GM23248 (cell line): ENCODE results near the gene SH3YL1. TPM values are rescaled to one million over a fixed set of nuclear protein-coding genes. Genes with fewer than 3 reads are reported as not detected.

ENCODE experiments used
- DNase-seq: peaks from one replicate; pipeline ENCODE4 v3.0.0-alpha.2; 2015
- H2AFZ ChIP-seq: fragments of 200-600 bp; sonication (generic); 2 replicates; pipeline ENCODE4 v1.6.1; 2016; ENCODE audit warnings: antibody characterized with exemption
- H3F3A ChIP-seq: fragments of 200-600 bp; sonication (generic); 2 replicates; pipeline ENCODE4 v1.6.1; 2016; ENCODE audit warnings: mild to moderate bottlenecking, antibody characterized with exemption, mixed run types; ENCODE audit not compliant: insufficient read depth
- H3K27ac ChIP-seq: fragments of 200-600 bp; sonication (generic); 2 replicates; pipeline ENCODE4 v1.5.1; 2016; ENCODE audit warnings: mild to moderate bottlenecking
- H3K27me3 ChIP-seq: fragments of 200-600 bp; sonication (generic); replicated peaks from 2 replicates; pipeline ENCODE4 v1.6.1; 2016; ENCODE audit warnings: mild to moderate bottlenecking; ENCODE audit not compliant: insufficient read depth
- H3K36me3 ChIP-seq: fragments of 200-600 bp; sonication (generic); 2 replicates; pipeline ENCODE4 v1.6.1; 2016; ENCODE audit warnings: low read depth, mild to moderate bottlenecking
- H3K4me1 ChIP-seq: fragments of 200-600 bp; sonication (generic); 2 replicates; pipeline ENCODE4 v1.6.1; 2016; ENCODE audit warnings: mild to moderate bottlenecking; ENCODE audit not compliant: insufficient read depth
- H3K4me2 ChIP-seq: fragments of 200-600 bp; sonication (generic); one replicate; pipeline ENCODE4 v1.6.1; 2016; ENCODE audit warnings: mild to moderate bottlenecking; ENCODE audit not compliant: unreplicated experiment
- H3K4me3 ChIP-seq: fragments of 200-600 bp; sonication (generic); 2 replicates; pipeline ENCODE4 v1.5.1; 2016; ENCODE audit warnings: mild to moderate bottlenecking
- H3K79me2 ChIP-seq: fragments of 200-600 bp; sonication (generic); 2 replicates; pipeline ENCODE4 v1.6.1; 2016; ENCODE audit warnings: mild to moderate bottlenecking; ENCODE audit not compliant: insufficient read depth
- H3K9ac ChIP-seq: fragments of 200-600 bp; sonication (generic); 2 replicates; pipeline ENCODE4 v1.6.1; 2016; ENCODE audit warnings: mild to moderate bottlenecking
- H3K9me2 ChIP-seq: fragments of 200-600 bp; sonication (generic); 2 replicates; pipeline ENCODE4 v1.6.1; 2016; ENCODE audit warnings: mixed run types, mild to moderate bottlenecking, moderate library complexity; ENCODE audit not compliant: insufficient read depth
- H3K9me3 ChIP-seq: fragments of 200-600 bp; sonication (generic); one replicate; pipeline ENCODE4 v1.6.1; 2017; ENCODE audit warnings: low read depth
- H4K20me1 ChIP-seq: fragments of 200-600 bp; sonication (generic); 2 replicates; pipeline ENCODE4 v1.6.0; 2016; ENCODE audit not compliant: insufficient read depth
- EZH2 ChIP-seq: fragments of 200-600 bp; sonication (generic); IDR thresholded peaks from 2 replicates; pipeline ENCODE4 v1.6.1; 2018; ENCODE audit warnings: antibody characterized with exemption, mild to moderate bottlenecking; ENCODE audit not compliant: insufficient read depth, poor library complexity, severe bottlenecking
- EZH2phosphoT487 ChIP-seq: fragments of 200-600 bp; sonication (generic); IDR thresholded peaks from 2 replicates; pipeline ENCODE4 v1.6.1; 2018; ENCODE audit warnings: antibody characterized with exemption, moderate library complexity, mild to moderate bottlenecking, low read depth; ENCODE audit not compliant: insufficient read depth
- WGBS, 2 experiments: methylation state at CpG; one replicate each; pipeline ENCODE4 v1.1.6; 2015 to 2017; ENCODE audit warnings: low lambda C conversion rate in 2 of 2, low coverage in 1 of 2; ENCODE audit errors: missing lambda C conversion rate in 2 of 2; 5-methylcytosine and 5-hydroxymethylcytosine counted together
- in situ Hi-C: fragments of 300-500 bp; cut with MboI; formaldehyde crosslinking; loops from 2 replicates; pipeline ENCODE4 v1.15.0; 2020
- polyA plus RNA-seq: library from polyadenylated mRNA; unstranded; fragments of >200 nt; fragmentation: Nextera tagmentation; extraction: Ambion mirVana; gene quantifications from 2 replicates; pipeline ENCODE4 v1.2.1, GENCODE V29; 2016
- total RNA-seq: library from RNA; depleted of rRNA; stranded (reverse); fragments of >200 nt; shearing (Covaris generic); gene quantifications from 2 replicates; pipeline ENCODE4 v1.2.3, GENCODE V29; 2014

SH3YL1 gene
- total and polyA plus RNA-seq, 2 experiments from 2014 or later, result 24.0 to 25.2 TPM

DNA sequence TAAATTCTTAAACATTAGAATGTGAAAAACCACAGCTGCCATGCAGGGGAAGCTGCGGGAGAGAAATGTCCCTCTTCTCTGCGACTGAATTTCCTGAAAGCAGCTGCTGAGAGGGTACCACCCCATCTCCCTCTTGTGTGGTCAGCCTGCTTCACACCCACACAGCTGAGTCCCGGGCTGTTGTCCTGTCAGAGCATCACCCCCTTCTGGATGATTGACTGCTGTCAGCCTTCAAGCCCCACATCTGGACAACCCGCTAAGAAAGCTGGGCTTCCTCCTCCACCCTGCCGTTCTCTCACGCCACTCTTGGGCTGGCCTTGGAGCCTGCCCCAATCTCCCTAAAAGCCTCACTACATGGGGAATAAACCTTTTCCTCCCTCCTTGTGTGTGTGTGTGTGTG lies 26.0 kb downstream of the SH3YL1 start:
- no peaks in the 10 kb centered on the region for H3F3A ChIP-seq
- TF ChIP-seq EZH2 (no peak), EZH2phosphoT487 (no peak)
- H3K9me3 ChIP-seq, result no peaks in the 10 kb centered on the region
- no peaks in the 10 kb centered on the region for H3K9me2 ChIP-seq
- no peaks in the 10 kb centered on the region for H4K20me1 ChIP-seq
- H2AFZ ChIP-seq, result no peak overlapping the region
- H3K4me1 ChIP-seq, result no peaks in the 10 kb centered on the region
- WGBS, 2 experiments, result 71 to 78% methylated on average over 6 of the region's 6 CpGs
- no peaks in the 10 kb centered on the region for H3K27me3 ChIP-seq
- no peak overlapping the region for H3K4me2 ChIP-seq
- no peak for DNase-seq
- no peaks in the 10 kb centered on the region for H3K79me2 ChIP-seq
- H3K4me3 ChIP-seq, result no peak overlapping the region
- 0 out of 2 replicates have a peak, but pooled peaks cover 7% of the 10 kb centered on the region for H3K36me3 ChIP-seq
- no peak overlapping the region for H3K9ac ChIP-seq
- no peak overlapping the region for H3K27ac ChIP-seq
- in situ Hi-C loops, result no loop called here

DNA sequence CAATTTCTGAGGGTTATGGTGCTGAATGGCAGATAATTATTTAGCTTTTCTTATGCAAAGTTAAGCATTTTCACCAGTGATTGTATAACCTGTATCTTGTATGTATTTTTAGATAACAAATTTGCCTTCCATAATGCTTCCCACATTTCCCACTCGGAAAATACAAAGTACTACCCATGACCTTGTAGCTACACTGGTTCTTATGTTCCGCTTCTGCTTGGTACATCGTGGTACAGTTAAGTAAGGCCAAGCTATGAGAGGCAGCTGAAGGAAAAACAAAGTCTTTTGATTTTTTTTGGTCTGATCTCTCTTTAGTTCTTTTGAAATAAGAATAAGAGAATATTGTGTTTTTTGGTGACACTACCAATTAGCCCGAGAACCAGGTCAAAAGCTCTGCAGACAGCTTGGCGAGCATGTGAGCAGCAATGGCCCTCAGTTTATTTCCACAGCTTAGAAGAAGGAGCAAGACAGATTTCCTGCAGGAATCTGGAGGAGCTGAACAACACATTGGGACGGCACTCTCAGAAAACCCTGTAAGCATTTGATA lies 26.8 kb downstream of the SH3YL1 start:
- Histone ChIP-seq H3K4me3 (no peak overlapping the region), H3K79me2 (no peaks in the 10 kb centered on the region), H3K9ac (no peak overlapping the region), H3K4me2 (no peak overlapping the region), H3F3A (no peaks in the 10 kb centered on the region), H2AFZ (no peak overlapping the region), H3K4me1 (no peaks in the 10 kb centered on the region), H3K9me3 (no peaks in the 10 kb centered on the region), H3K36me3 (no peaks in the 10 kb centered on the region; the same call in 1 of the 2 replicates), H3K9me2 (no peaks in the 10 kb centered on the region), H4K20me1 (no peaks in the 10 kb centered on the region), H3K27ac (no peak overlapping the region), H3K27me3 (no peaks in the 10 kb centered on the region)
- in situ Hi-C loops, result no loop called here
- no peak for TF ChIP-seq EZH2
- no peak for TF ChIP-seq EZH2phosphoT487
- no peak for DNase-seq
- WGBS, 2 experiments, result 92 to 94% methylated on average over 6 of the region's 6 CpGs

DNA sequence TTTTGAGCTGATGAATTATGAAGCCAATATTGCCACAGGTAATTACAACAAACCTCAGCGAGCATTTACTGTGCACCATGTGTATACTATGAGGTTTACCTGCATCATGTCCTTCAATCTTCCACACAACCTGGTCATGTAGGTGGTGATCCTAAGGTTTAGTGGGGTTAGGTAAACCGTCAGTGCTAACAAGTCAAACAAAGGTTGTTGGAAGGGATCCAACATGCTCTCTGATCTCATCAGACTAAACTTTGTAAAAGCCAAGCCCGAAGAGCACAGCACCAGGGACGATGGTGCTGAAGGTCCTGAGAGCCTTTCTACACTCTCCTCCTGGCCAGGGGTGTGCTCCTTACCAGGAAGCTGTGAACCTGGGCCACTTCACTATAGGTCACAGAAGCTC lies 29.4 kb downstream of the SH3YL1 start:
- TF ChIP-seq EZH2phosphoT487, result no peak
- no peaks in the 10 kb centered on the region for H3K79me2 ChIP-seq
- H3F3A ChIP-seq, result no peaks in the 10 kb centered on the region
- no peaks in the 10 kb centered on the region for H3K9me3 ChIP-seq
- no peak overlapping the region for H3K4me3 ChIP-seq
- DNase-seq, result no peak
- H3K9ac ChIP-seq, result no peak overlapping the region
- H3K36me3 ChIP-seq, result no peaks in the 10 kb centered on the region; the same call in 1 of the 2 replicates
- H3K27ac ChIP-seq, result no peak overlapping the region
- H3K4me2 ChIP-seq, result no peak overlapping the region
- no peaks in the 10 kb centered on the region for H3K9me2 ChIP-seq
- 88 to 96% methylated on average over 4 of the region's 4 CpGs for WGBS, 2 experiments
- no peaks in the 10 kb centered on the region for H3K27me3 ChIP-seq
- H3K4me1 ChIP-seq, result no peaks in the 10 kb centered on the region
- H2AFZ ChIP-seq, result no peak overlapping the region
- H4K20me1 ChIP-seq, result no peaks in the 10 kb centered on the region
- in situ Hi-C loops, result no loop called here

DNA sequence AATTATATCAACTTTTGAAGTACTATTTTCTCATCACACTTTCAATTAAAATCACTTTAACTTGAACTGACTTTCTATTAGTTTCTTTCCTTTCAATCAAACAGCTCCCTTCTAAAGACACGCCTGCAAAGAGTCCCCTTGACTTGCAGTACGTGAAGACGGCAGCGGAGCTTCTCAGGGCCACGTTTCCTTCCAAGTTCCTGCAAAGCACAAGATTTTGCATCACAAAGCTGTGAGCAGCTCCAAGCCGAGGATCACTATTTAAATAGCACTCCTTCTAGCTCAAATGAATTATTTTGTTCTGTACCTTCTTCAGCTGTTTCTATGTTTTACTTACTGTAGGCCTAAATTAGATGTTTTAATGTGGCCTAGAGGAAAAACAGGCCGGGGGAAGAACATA lies 30.8 kb downstream of the SH3YL1 start:
- Histone ChIP-seq H3F3A (no peaks in the 10 kb centered on the region), H3K27ac (no peak overlapping the region), H3K9me2 (no peaks in the 10 kb centered on the region), H3K9me3 (no peaks in the 10 kb centered on the region), H3K36me3 (peaks cover 3% of the 10 kb centered on the region; the same call in 1 of the 2 replicates), H3K4me2 (no peak overlapping the region), H3K79me2 (no peaks in the 10 kb centered on the region), H2AFZ (no peak overlapping the region), H3K4me3 (no peak overlapping the region), H3K9ac (no peak overlapping the region), H3K27me3 (no peaks in the 10 kb centered on the region), H3K4me1 (no peaks in the 10 kb centered on the region), H4K20me1 (no peaks in the 10 kb centered on the region)
- in situ Hi-C loops, result no loop called here
- 89 to 91% methylated on average over 7 of the region's 7 CpGs for WGBS, 2 experiments
- no peak for DNase-seq
- TF ChIP-seq EZH2, result no peak
- no peak for TF ChIP-seq EZH2phosphoT487
